HEK293 (cell line): ENCODE measurements around the gene PAMR1.
A peak's percentile ranks its signal among the peaks of the same experiment; 100 is the strongest.

ENCODE experiments used
- CTCF ChIA-PET: fragments of 350-600 bp; formaldehyde crosslinking; extraction: SDS; loops from one replicate; lab custom pipeline; 2021; ENCODE audit warnings: antibody characterized with exemption; lab: Yijun Ruan, JAX
- POLR2A ChIA-PET: fragments of 300-600 bp; formaldehyde crosslinking; extraction: SDS; loops from one replicate; lab custom pipeline; 2020; ENCODE audit warnings: antibody characterized with exemption, inconsistent platforms; lab: Yijun Ruan, JAX
- H3K27ac ChIP-seq: fragments of 200-500 bp; sonication (Bioruptor generic); 2 replicates; pipeline ENCODE4 v1.5.1; 2014; ENCODE audit warnings: low read depth, low read length, control low read depth, inconsistent platforms; ENCODE audit errors: extremely low read depth
- H3K36me3 ChIP-seq, 2 experiments: fragments of 200-500 bp in 1 of 2; sonication (Bioruptor generic) in 1 of 2; 1 replicate in 1 of 2; 2 replicates in 1 of 2; pipeline ENCODE4 v1.5.1; 2014 to 2017; ENCODE audit warnings: inconsistent platforms in 2 of 2, low read length in 2 of 2; ENCODE audit not compliant: control insufficient read depth in 2 of 2, insufficient read depth in 1 of 2
- H3K4me1 ChIP-seq: fragments of 200-500 bp; sonication (Bioruptor generic); 2 replicates; pipeline ENCODE4 v1.5.1; 2014; ENCODE audit warnings: mild to moderate bottlenecking, low read length, inconsistent platforms; ENCODE audit not compliant: control insufficient read depth, insufficient read depth
- H3K4me3 ChIP-seq: 2 replicates; pipeline ENCODE4 v1.5.1; 2011; ENCODE audit warnings: low read depth, mild to moderate bottlenecking, control low read depth, low read length, moderate library complexity
- H3K9me3 ChIP-seq: fragments of 200-500 bp; sonication (Bioruptor generic); 2 replicates; pipeline ENCODE4 v1.5.1; 2014; ENCODE audit warnings: low read depth, low read length, inconsistent platforms; ENCODE audit not compliant: control insufficient read depth, insufficient read depth
- AEBP2 ChIP-seq: fragments of 450-650 bp; formaldehyde crosslinking; IDR thresholded peaks from 2 replicates; pipeline ENCODE4 v1.5.1; 2016; ENCODE audit warnings: missing biosample characterization, missing genetic modification characterization, borderline replicate concordance
- ELK4 ChIP-seq: IDR thresholded peaks from 2 replicates; pipeline ENCODE4 v1.6.1; 2011; ENCODE audit warnings: mild to moderate bottlenecking, low read depth, low read length, borderline replicate concordance
- GLIS1 ChIP-seq: fragments of 450-650 bp; formaldehyde crosslinking; IDR thresholded peaks from 2 replicates; pipeline ENCODE4 v1.5.1; 2016; ENCODE audit warnings: missing biosample characterization, missing genetic modification characterization
- GLIS2 ChIP-seq: fragments of 450-650 bp; formaldehyde crosslinking; IDR thresholded peaks from 2 replicates; pipeline ENCODE4 v1.5.1; 2016; ENCODE audit warnings: missing biosample characterization, missing genetic modification characterization
- HOXD13 ChIP-seq: sonication (generic); formaldehyde crosslinking; IDR thresholded peaks from 2 replicates; pipeline ENCODE4 v1.8.0; 2022; ENCODE audit warnings: missing genetic modification reagents, borderline replicate concordance
- KLF7 ChIP-seq: fragments of 450-650 bp; formaldehyde crosslinking; IDR thresholded peaks from 2 replicates; pipeline ENCODE4 v1.5.1; 2016; ENCODE audit warnings: missing biosample characterization, missing genetic modification characterization, borderline replicate concordance
- KLF8 ChIP-seq: fragments of 450-650 bp; formaldehyde crosslinking; IDR thresholded peaks from 2 replicates; pipeline ENCODE4 v1.5.1; 2016; ENCODE audit warnings: missing biosample characterization, missing genetic modification characterization
- OSR2 ChIP-seq: fragments of 450-650 bp; formaldehyde crosslinking; IDR thresholded peaks from 2 replicates; pipeline ENCODE4 v1.5.1; 2016; ENCODE audit warnings: missing biosample characterization, missing genetic modification characterization
- PBX3 ChIP-seq: sonication (generic); formaldehyde crosslinking; IDR thresholded peaks from 2 replicates; pipeline ENCODE4 v1.8.1; 2022; ENCODE audit warnings: mild to moderate bottlenecking, moderate library complexity, missing genetic modification reagents
- TSHZ1 ChIP-seq: fragments of 450-650 bp; formaldehyde crosslinking; IDR thresholded peaks from 2 replicates; pipeline ENCODE4 v1.5.1; 2016; ENCODE audit warnings: missing biosample characterization, missing genetic modification characterization, borderline replicate concordance
- WT1 ChIP-seq: fragments of 450-650 bp; formaldehyde crosslinking; IDR thresholded peaks from 2 replicates; pipeline ENCODE4 v1.5.1; 2016; ENCODE audit warnings: missing biosample characterization, missing genetic modification characterization
- ZBTB17 ChIP-seq: fragments of 450-650 bp; formaldehyde crosslinking; IDR thresholded peaks from 2 replicates; pipeline ENCODE4 v1.5.1; 2016; ENCODE audit warnings: missing biosample characterization, missing genetic modification characterization
- ZBTB44 ChIP-seq: fragments of 450-650 bp; IDR thresholded peaks from 2 replicates; pipeline ENCODE4 v1.5.1; 2018; ENCODE audit warnings: missing biosample characterization, mild to moderate bottlenecking, missing genetic modification characterization
- ZNF133 ChIP-seq: fragments of 450-650 bp; formaldehyde crosslinking; IDR thresholded peaks from 2 replicates; pipeline ENCODE4 v1.5.1; 2016; ENCODE audit warnings: missing biosample characterization, missing genetic modification characterization
- ZNF266 ChIP-seq: fragments of 450-650 bp; formaldehyde crosslinking; IDR thresholded peaks from 2 replicates; pipeline ENCODE4 v1.5.1; 2016; ENCODE audit warnings: missing biosample characterization, missing genetic modification characterization, low read depth
- ZNF324 ChIP-seq: fragments of 450-650 bp; formaldehyde crosslinking; IDR thresholded peaks from 2 replicates; pipeline ENCODE4 v1.5.1; 2016; ENCODE audit warnings: missing biosample characterization, missing genetic modification characterization
- ZNF366 ChIP-seq: fragments of 450-650 bp; formaldehyde crosslinking; conservative IDR thresholded peaks from 2 replicates; pipeline ENCODE4 v1.5.1; 2016; ENCODE audit warnings: missing biosample characterization, missing genetic modification characterization
- ZNF37A ChIP-seq: fragments of 450-650 bp; IDR thresholded peaks from 2 replicates; pipeline ENCODE4 v1.5.1; 2018; ENCODE audit warnings: missing biosample characterization, missing genetic modification characterization
- ZNF433 ChIP-seq: fragments of 450-650 bp; formaldehyde crosslinking; IDR thresholded peaks from 2 replicates; pipeline ENCODE4 v1.5.1; 2016; ENCODE audit warnings: missing biosample characterization, missing genetic modification characterization, low read depth
- ZNF473 ChIP-seq: fragments of 450-650 bp; formaldehyde crosslinking; IDR thresholded peaks from 2 replicates; pipeline ENCODE4 v1.5.1; 2017; ENCODE audit warnings: missing biosample characterization, missing genetic modification characterization
- ZNF501 ChIP-seq: fragments of 450-650 bp; formaldehyde crosslinking; IDR thresholded peaks from 2 replicates; pipeline ENCODE4 v1.5.1; 2016; ENCODE audit warnings: missing biosample characterization, missing genetic modification characterization
- ZNF510 ChIP-seq: fragments of 450-650 bp; formaldehyde crosslinking; IDR thresholded peaks from 2 replicates; pipeline ENCODE4 v1.5.1; 2018; ENCODE audit warnings: mild to moderate bottlenecking, missing genetic modification characterization, missing biosample characterization; ENCODE audit not compliant: insufficient replicate concordance
- ZNF560 ChIP-seq: fragments of 450-650 bp; formaldehyde crosslinking; IDR thresholded peaks from 2 replicates; pipeline ENCODE4 v1.5.1; 2017; ENCODE audit warnings: missing biosample characterization, missing genetic modification characterization, borderline replicate concordance
- ZNF610 ChIP-seq: fragments of 450-650 bp; formaldehyde crosslinking; IDR thresholded peaks from 2 replicates; pipeline ENCODE4 v1.5.1; 2016; ENCODE audit warnings: missing biosample characterization, missing genetic modification characterization, borderline replicate concordance
- ZNF626 ChIP-seq: fragments of 450-650 bp; sonication (Bioruptor Pico); formaldehyde crosslinking; IDR thresholded peaks from 2 replicates; pipeline ENCODE4 v1.5.1; 2018; ENCODE audit warnings: missing biosample characterization, missing genetic modification characterization, inconsistent platforms
- ZNF660 ChIP-seq: fragments of 450-650 bp; IDR thresholded peaks from 2 replicates; pipeline ENCODE4 v1.5.1; 2018; ENCODE audit warnings: missing biosample characterization, mild to moderate bottlenecking, missing genetic modification characterization
- ZNF777 ChIP-seq: fragments of 450-650 bp; formaldehyde crosslinking; IDR thresholded peaks from 2 replicates; pipeline ENCODE4 v1.5.1; 2017; ENCODE audit warnings: missing biosample characterization, missing genetic modification characterization, borderline replicate concordance
- ZNF830 ChIP-seq: fragments of 450-650 bp; IDR thresholded peaks from 2 replicates; pipeline ENCODE4 v1.5.0; 2018; ENCODE audit warnings: missing biosample characterization, missing genetic modification characterization, low read depth, mild to moderate bottlenecking, moderate library complexity
- ZSCAN30 ChIP-seq: fragments of 450-650 bp; IDR thresholded peaks from 2 replicates; pipeline ENCODE4 v1.5.1; 2018; ENCODE audit warnings: missing biosample characterization, mild to moderate bottlenecking, missing genetic modification characterization, moderate library complexity

Gene PAMR1

GRCh38 chr11:35525501-35526175 is at the start of gene PAMR1:
Gene PAMR1 (minus strand): TSS chr11:35525616. CDS start chr11:35525585, 31 bp downstream.
- ChIA-PET CTCF (interaction anchor here (0.7 to 1.4 kb wide), 5 partner anchors 12 to 733 kb away, joined by 3 to 4 read pairs (median 3); no protein-coding TSS in a partner anchor), POLR2A (interaction anchor here (0.5 kb wide), 1 partner anchor 80 kb away, joined by 3 read pairs; no protein-coding TSS in a partner anchor)
- peak within 1 kb of the TSS; percentile 23 for H3K4me3 ChIP-seq
- H3K9me3 ChIP-seq = no peaks in the 10 kb centered on the region
- no peaks in the 10 kb centered on the region for H3K4me1 ChIP-seq
- no peaks in the 10 kb centered on the region for H3K36me3 ChIP-seq
- H3K27ac ChIP-seq = no peak within 1 kb of the TSS; the same call in 1 of the 2 replicates
- TF ChIP-seq ZBTB44 (tag by site-specific recombination) = no peak
- no peak for TF ChIP-seq ZNF366 (tag by site-specific recombination)
- TF ChIP-seq ZNF610 (tag by site-specific recombination) = no peak
- TF ChIP-seq ZNF133 (tag by site-specific recombination) = no peak
- no peak for TF ChIP-seq ZNF266
- peak; percentile 97 for TF ChIP-seq GLIS1
- TF ChIP-seq GLIS2 (tag by site-specific recombination) = peak; percentile 95
- no peak for TF ChIP-seq AEBP2 (tag by site-specific recombination)
- TF ChIP-seq ZNF433 (tag by site-specific recombination) = no peak
- TF ChIP-seq ZSCAN30 (tag by site-specific recombination) = no peak
- 0 out of 2 replicates have a peak, but pooled peaks have one; percentile 11 for TF ChIP-seq OSR2 (tag by site-specific recombination)
- no peak for TF ChIP-seq ELK4
- TF ChIP-seq KLF8 (tag by site-specific recombination) = peak; percentile 82
- peak; percentile 96 for TF ChIP-seq WT1 (tag by site-specific recombination)
- no peak for TF ChIP-seq ZNF830 (tag by site-specific recombination)
- no peak for TF ChIP-seq PBX3 (CRISPR knock-in tag)
- TF ChIP-seq HOXD13 = no peak
- no peak for TF ChIP-seq TSHZ1 (tag by site-specific recombination)
- TF ChIP-seq ZNF510 (tag by site-specific recombination) = no peak
- TF ChIP-seq ZNF626 (tag by site-specific recombination) = no peak
- TF ChIP-seq ZNF473 (tag by site-specific recombination) = no peak
- no peak for TF ChIP-seq ZNF501 (tag by site-specific recombination)
- no peak; the same call in 1 of the 2 replicates for TF ChIP-seq KLF7
- TF ChIP-seq ZNF777 (tag by site-specific recombination) = 0 out of 2 replicates have a peak, but pooled peaks have one; percentile 48
- TF ChIP-seq ZNF324 (tag by site-specific recombination) = no peak; the same call in 1 of the 2 replicates
- no peak for TF ChIP-seq ZNF560 (tag by site-specific recombination)
- TF ChIP-seq ZNF660 = peak; percentile 17; the same call in 1 of the 2 replicates
- TF ChIP-seq ZBTB17 (tag by site-specific recombination) = peak; percentile 91
- no peak for TF ChIP-seq ZNF37A (tag by site-specific recombination)
